ENCODE data around the gene MOV10L1.

Gene MOV10L1
- 0 reads per million in 2 donors for total RNA-seq

- DNase-seq = no peak
These were observed at the start of gene MOV10L1 for GRCh38 chr22:50089682-50090411. Gene MOV10L1, plus strand, starts transcription at chr22:50090006. Its CDS starts 83 bp downstream, at chr22:50090089.

- no peak for DNase-seq
These were observed 49.1 kb upstream of the MOV10L1 start for GRCh38 chr22:50040717-50041116.

GRCh38 chr22:50041361-50042065, 48.3 kb upstream of the MOV10L1 start:
- no peak for DNase-seq

- DNase-seq = no peak
These were observed 45.2 kb upstream of the MOV10L1 start for GRCh38 chr22:50044485-50045118.

- DNase-seq = no peak
These were observed 44.4 kb upstream of the MOV10L1 start for GRCh38 chr22:50045211-50046018.

DNA sequence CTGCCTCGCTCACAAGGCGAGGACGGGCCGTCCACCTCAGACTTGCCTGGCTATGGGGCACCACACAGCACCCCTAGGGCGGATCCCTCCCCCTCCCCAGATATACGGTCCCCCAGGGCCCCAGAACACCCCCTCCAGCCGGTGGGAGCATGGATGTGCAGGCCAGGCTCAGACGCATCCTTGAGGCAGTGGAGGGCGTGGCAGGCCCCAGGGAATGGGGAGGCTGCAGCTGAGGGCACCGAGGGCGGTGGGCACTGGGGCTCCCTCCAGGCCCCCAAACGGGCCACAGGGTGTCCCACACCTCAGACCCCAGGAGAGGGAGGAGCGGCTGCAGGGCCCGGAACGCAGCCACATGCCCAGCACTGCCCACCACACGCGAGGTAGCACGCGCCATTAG, 43.8 kb upstream of the MOV10L1 start:
- no peak for DNase-seq

- no peak for DNase-seq
These were observed 43.1 kb upstream of the MOV10L1 start for GRCh38 chr22:50046481-50047245.

GRCh38 chr22:50047346-50047745, 42.5 kb upstream of the MOV10L1 start:
- DNase-seq = no peak

DNA sequence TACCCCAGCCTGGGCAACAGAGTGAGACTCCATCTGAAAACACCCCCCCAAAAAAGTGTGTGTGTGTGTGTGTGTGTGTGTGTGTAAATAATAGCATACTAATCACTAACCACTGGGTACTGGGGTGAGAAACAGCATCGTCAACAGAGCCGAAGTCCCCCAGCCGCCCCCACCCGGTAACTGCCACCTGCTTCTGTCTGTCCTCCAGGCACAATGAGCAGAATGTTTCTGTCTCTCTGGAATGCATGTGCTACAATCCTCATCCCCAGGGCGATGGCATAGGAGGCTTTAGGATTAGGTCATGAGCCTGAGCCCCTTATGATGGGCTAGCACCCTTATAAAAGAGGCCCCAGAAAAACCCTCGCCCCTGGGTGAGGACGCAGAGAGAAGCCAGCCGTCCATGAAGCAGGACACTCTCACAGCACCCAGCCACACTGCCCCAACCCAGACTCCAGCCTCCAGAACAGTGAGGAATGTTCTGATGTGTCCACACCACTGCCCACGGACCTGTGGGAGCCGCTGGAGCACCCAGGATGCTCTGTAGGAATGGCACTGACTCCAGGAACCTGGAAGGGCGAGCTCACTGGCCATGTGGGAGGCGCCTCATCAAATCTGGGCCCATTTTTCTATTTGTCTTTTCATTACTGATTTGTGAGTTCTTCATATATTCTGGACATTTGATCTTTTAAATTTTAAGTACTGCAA, 41.6 kb upstream of the MOV10L1 start:
- DNase-seq = no peak

GRCh38 chr22:50048836-50049235, 41.0 kb upstream of the MOV10L1 start:
- no peak for DNase-seq

DNA sequence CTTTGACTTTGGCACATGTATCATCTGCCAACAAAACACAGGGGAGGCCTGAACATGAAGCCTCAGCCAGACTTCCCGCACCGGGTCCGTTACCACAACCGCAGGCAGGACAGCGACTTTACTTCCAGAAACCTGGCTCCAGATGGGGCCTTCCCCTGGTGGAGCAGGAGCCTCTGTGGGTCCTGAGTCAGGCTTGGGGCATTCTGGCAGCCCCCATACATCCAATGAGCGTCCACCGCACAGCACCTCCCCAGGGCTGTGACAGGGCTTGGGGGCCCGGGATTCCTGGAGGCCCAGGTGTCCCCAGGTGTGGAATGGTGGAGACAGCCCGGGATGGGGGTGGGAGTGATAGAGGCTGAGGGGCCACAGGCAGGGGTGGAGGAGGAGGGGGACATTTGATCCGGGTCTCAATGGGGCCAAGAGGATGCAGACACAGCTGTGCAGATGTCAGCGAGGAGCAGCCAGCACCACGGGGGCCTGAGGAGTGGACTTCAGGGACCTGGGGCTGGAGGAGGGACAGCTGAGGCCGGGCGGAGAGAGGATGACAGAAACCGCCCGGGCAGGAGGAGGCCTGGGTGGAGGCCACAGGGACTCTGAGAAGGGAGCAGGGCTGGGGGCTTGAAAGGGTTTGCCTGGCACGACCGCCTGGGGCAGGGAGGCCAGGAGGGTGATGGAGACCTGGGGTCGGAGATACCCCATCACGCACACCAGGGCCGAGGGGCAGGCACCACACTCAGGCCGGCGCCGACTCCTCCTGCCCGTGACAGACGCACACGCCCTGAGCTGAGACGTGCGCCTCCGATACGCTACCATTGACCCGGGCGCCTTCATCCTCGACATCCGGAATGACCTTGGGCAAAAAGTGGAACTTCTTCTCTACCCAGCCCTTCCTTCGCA, 40.3 kb upstream of the MOV10L1 start:
- DNase-seq = no peak

GRCh38 chr22:50051930-50052329, 37.9 kb upstream of the MOV10L1 start:
- DNase-seq = no peak

DNA sequence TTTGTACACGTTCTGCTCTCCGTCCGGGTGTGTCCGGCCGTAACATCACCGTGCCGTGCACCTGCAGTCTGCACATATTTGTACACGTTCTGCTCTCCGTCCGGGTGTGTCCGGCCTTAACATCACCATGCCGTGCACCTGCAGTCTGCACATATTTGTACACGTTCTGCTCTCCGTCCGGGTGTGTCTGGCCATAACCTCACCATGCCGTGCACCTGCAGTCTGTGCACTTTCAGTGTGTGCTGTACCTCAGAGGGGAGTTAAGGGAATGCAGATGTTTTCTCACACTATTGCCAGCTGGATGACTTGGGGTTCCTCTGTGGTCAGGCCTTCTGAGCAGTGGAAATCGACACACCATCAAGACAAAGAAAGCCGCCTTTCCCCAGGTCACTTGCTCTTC, 35.9 kb upstream of the MOV10L1 start:
- DNase-seq = no peak

- DNase-seq = no peak
These were observed 33.4 kb upstream of the MOV10L1 start for GRCh38 chr22:50056214-50056972.

DNA sequence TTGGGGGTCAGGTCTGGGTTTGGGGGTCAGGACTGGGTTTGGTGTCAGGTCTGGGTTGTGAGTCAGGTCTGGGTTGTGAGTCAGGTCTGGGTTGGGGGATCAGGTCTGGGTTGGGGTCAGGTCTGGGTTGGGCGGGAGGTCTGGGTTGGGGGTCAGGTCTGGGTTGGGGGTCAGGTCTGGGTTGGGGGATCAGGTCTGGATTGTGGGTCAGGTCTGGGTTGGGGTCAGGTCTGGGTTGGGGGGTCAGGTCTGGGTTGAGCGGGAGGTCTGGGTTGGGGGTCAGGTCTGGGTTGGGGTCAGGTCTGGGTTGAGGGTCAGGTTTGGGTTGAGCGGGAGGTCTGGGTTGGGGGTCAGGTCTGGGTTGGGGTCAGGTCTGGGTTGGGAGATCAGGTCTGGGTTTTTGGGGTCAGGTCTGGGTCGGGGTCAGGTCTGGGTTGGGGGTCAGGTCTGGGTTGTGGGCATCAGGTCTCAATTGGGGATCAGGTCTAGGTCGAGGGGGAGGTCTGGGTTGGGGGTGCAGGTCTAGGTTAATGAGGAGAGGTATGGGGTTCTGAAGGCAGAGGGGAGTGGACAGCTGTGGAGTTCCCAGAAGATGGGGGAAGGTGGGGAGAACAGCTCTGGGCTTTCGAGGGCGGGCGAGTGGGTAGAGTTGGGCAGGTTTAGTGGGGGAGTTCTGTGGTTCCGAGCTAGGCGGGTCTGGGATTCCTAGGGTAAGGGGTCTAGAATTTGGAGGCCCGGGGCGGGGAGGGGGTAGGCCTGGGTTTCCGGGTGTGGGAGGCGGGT, 32.3 kb upstream of the MOV10L1 start:
- DNase-seq = no peak

GRCh38 chr22:50058061-50058905, 31.5 kb upstream of the MOV10L1 start, which contains the start of gene TTLL8:
Gene TTLL8, minus strand, starts transcription at chr22:50058298.
- no peak for DNase-seq
